Uterus (tissue), 2 donors: ENCODE measurements around the gene IL17B.

Experiments
- CTCF ChIP-seq, 4 experiments: fragments of 200-600 bp in 2 of 4; fragments of 450-650 bp in 2 of 4; sonication (generic) in 2 of 4; IDR thresholded peaks; one replicate each; pipeline ENCODE4 v1.5.1; 2016 to 2019; ENCODE audit warnings: antibody characterized with exemption in 4 of 4, mild to moderate bottlenecking in 2 of 4, moderate library complexity in 1 of 4
- POLR2A ChIP-seq, 2 donors: fragments of 450-650 bp; IDR thresholded peaks; one replicate each; pipeline ENCODE4 v1.6.1; 2016; ENCODE audit warnings: antibody characterized with exemption in 2 of 2, mild to moderate bottlenecking in 1 of 2, moderate library complexity in 1 of 2

GRCh38 chr5:149382517-149383220 is 3.6 kb upstream of the IL17B start:
- no peak for TF ChIP-seq CTCF (IDR thresholded peaks at IDR 0.05)
- TF ChIP-seq POLR2A (IDR thresholded peaks at IDR 0.05): no peak
